GM23338 (cell line): ENCODE data around the gene LPGAT1. TPM values are rescaled to one million over a fixed set of nuclear protein-coding genes. Genes with fewer than 3 reads are reported as not detected.

ENCODE experiments used
- ATAC-seq: fragments of 200-7000 bp; cut with Tn5 transposase; 3 replicates; pipeline ENCODE4 v1.9.1; 2020
- DNase-seq: peaks from one replicate; pipeline ENCODE4 v3.0.0-alpha.2; 2015; ENCODE audit warnings: low spot score
- H2AFZ ChIP-seq: fragments of 200-600 bp; sonication (generic); 2 replicates; pipeline ENCODE4 v1.8.0; 2016; ENCODE audit warnings: antibody characterized with exemption, mild to moderate bottlenecking, moderate library complexity
- H3F3A ChIP-seq: fragments of 200-600 bp; sonication (generic); replicated peaks from 2 replicates; pipeline ENCODE4 v1.8.0; 2017; ENCODE audit warnings: antibody characterized with exemption, mixed run types, low read depth
- H3K27ac ChIP-seq: fragments of 200-600 bp; sonication (generic); 2 replicates; pipeline ENCODE4 v1.6.1; 2016; ENCODE audit warnings: low read depth
- H3K27me3 ChIP-seq: fragments of 200-600 bp; sonication (generic); 2 replicates; pipeline ENCODE4 v1.8.0; 2016; ENCODE audit warnings: mild to moderate bottlenecking, mixed run types, moderate library complexity; ENCODE audit not compliant: insufficient read depth
- H3K36me3 ChIP-seq: fragments of 200-600 bp; sonication (generic); 2 replicates; pipeline ENCODE4 v1.8.0; 2016; ENCODE audit warnings: mild to moderate bottlenecking; ENCODE audit not compliant: insufficient read depth
- H3K4me1 ChIP-seq: fragments of 200-600 bp; sonication (generic); 2 replicates; pipeline ENCODE4 v1.8.0; 2016; ENCODE audit warnings: mild to moderate bottlenecking, moderate library complexity; ENCODE audit not compliant: insufficient read depth
- H3K4me2 ChIP-seq: fragments of 200-600 bp; sonication (generic); 2 replicates; pipeline ENCODE4 v1.7.1; 2017; ENCODE audit warnings: mixed run types
- H3K4me3 ChIP-seq: fragments of 200-600 bp; sonication (generic); 2 replicates; pipeline ENCODE4 v1.6.1; 2016; ENCODE audit warnings: mixed run types
- H3K79me2 ChIP-seq: fragments of 200-600 bp; sonication (generic); replicated peaks from 2 replicates; pipeline ENCODE4 v1.8.0; 2017; ENCODE audit warnings: mild to moderate bottlenecking; ENCODE audit not compliant: insufficient read depth
- H3K9me2 ChIP-seq: fragments of 200-600 bp; sonication (generic); 2 replicates; pipeline ENCODE4 v1.8.0; 2017; ENCODE audit not compliant: insufficient read depth
- H4K20me1 ChIP-seq: fragments of 200-600 bp; sonication (generic); replicated peaks from 2 replicates; pipeline ENCODE4 v1.8.0; 2017; ENCODE audit warnings: mild to moderate bottlenecking; ENCODE audit not compliant: insufficient read depth
- H3K27ac Mint-ChIP-seq: 2 replicates; pipeline ENCODE4 v1.8.0; 2020; ENCODE audit warnings: inconsistent platforms, mild to moderate bottlenecking, moderate library complexity, mixed read lengths
- H3K27me3 Mint-ChIP-seq: 3 replicates; pipeline ENCODE4 v1.8.0; 2022; ENCODE audit warnings: low read depth, mild to moderate bottlenecking, moderate library complexity, mixed read lengths, inconsistent platforms; ENCODE audit not compliant: insufficient read depth, poor library complexity
- H3K36me3 Mint-ChIP-seq: 3 replicates; pipeline ENCODE4 v1.8.0; 2021; ENCODE audit warnings: low read depth, mild to moderate bottlenecking, inconsistent platforms, moderate library complexity, mixed read lengths
- H3K4me1 Mint-ChIP-seq: 3 replicates; pipeline ENCODE4 v1.8.0; 2020; ENCODE audit warnings: mild to moderate bottlenecking, inconsistent platforms, mixed read lengths
- H3K4me3 Mint-ChIP-seq: 3 replicates; pipeline ENCODE4 v1.8.0; 2021; ENCODE audit warnings: moderate library complexity, mild to moderate bottlenecking, inconsistent platforms, mixed read lengths
- H3K9me3 Mint-ChIP-seq: 3 replicates; pipeline ENCODE4 v1.8.0; 2020; ENCODE audit warnings: moderate library complexity, mild to moderate bottlenecking, inconsistent platforms, mixed read lengths
- CREB1 ChIP-seq: fragments of 250-450 bp; sonication (Bioruptor Pico); IDR thresholded peaks from 2 replicates; pipeline ENCODE4 v1.5.0; 2020; ENCODE audit warnings: low read depth, mild to moderate bottlenecking, moderate library complexity
- EZH2phosphoT487 ChIP-seq: fragments of 200-600 bp; sonication (generic); IDR thresholded peaks from one replicate; pipeline ENCODE4 v1.8.1; 2018; ENCODE audit warnings: antibody characterized with exemption; ENCODE audit not compliant: unreplicated experiment
- JUNB ChIP-seq: IDR thresholded peaks from one replicate; pipeline ENCODE4 v1.6.1; 2016; ENCODE audit warnings: antibody characterized with exemption; ENCODE audit not compliant: unreplicated experiment
- POLR2AphosphoS5 ChIP-seq: IDR thresholded peaks from 2 replicates; pipeline ENCODE4 v1.6.1; 2016; ENCODE audit warnings: antibody characterized with exemption, low read depth
- STAT1 ChIP-seq: IDR thresholded peaks from one replicate; pipeline ENCODE4 v1.6.1; 2016; ENCODE audit warnings: antibody characterized with exemption; ENCODE audit not compliant: unreplicated experiment
- polyA plus RNA-seq: library from polyadenylated mRNA; unstranded; fragments of >200 nt; fragmentation: Nextera tagmentation; extraction: Ambion mirVana; gene quantifications from 2 replicates; pipeline ENCODE4 v1.2.1, GENCODE V29; 2016
- total RNA-seq: library from RNA; depleted of rRNA; stranded (reverse); fragments of >200 nt; shearing (Covaris generic); gene quantifications from 2 replicates; pipeline ENCODE4 v1.2.3, GENCODE V29; 2014
- TF ChIP-seq, protein P1 (sequence below): IDR thresholded peaks from one replicate; pipeline ENCODE4 v1.6.1; 2018; ENCODE audit warnings: antibody characterized with exemption; ENCODE audit not compliant: unreplicated experiment
- TF ChIP-seq, protein P2 (sequence below): IDR thresholded peaks from 2 replicates; pipeline ENCODE4 v1.6.1; 2016; ENCODE audit warnings: antibody characterized with exemption
- TF ChIP-seq, protein P3 (sequence below): fragments of 250-450 bp; sonication (Bioruptor Pico); IDR thresholded peaks from 2 replicates; pipeline ENCODE4 v1.5.0; 2020; ENCODE audit warnings: mild to moderate bottlenecking, moderate library complexity

The LPGAT1 gene
- total and polyA plus RNA-seq, 2 experiments from 2014 or later = 3.3 to 16.4 TPM

DNA sequence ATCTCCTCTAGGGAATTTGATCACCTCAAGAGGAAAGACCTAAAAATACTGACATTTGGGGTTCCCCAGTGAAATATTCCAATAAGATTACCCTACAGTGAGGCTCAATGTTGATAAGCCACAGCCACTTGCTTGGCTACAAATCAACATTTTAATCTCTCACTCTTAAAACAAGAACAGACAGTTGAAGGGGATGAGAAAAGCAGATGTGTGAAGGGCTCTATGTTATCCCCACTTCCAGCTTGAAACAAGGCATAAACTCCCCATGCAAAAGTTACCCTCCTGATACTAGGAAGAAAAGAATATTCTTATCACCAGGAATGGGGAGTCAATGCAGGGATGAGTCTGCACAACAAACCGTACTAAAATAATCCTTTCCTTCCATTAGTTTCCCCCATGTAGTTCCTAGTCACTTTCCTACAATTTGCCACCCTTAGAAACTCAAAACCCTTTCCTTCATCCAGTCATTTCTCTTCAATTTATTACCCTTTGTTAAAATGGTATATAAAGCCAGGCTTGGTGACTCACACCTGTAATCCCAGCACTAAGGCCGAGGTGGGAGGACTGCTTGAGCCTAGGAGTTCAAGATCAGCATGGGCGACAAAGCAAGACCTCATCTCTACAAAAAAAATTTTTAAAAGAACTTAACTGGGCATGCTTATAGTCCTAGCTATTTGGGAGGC is 29.5 kb downstream of the LPGAT1 start:
- Histone ChIP-seq H4K20me1 (no peaks in the 10 kb centered on the region), H3K4me2 (no peak overlapping the region), H3K36me3 (no peaks in the 10 kb centered on the region; the same call in 1 of the 2 replicates), H3K27ac (no peak overlapping the region), H2AFZ (no peak overlapping the region), H3K79me2 (no peaks in the 10 kb centered on the region), H3K4me3 (no peak overlapping the region), H3K4me1 (peaks cover 3% of the 10 kb centered on the region; the same call in 1 of the 2 replicates), H3K9me2 (0 out of 2 replicates have a peak, but pooled peaks cover 3% of the 10 kb centered on the region), H3K27me3 (no peaks in the 10 kb centered on the region), H3F3A (no peaks in the 10 kb centered on the region)
- Mint-ChIP-seq H3K4me1 (peaks cover 2% of the 10 kb centered on the region; the same call in 2 of the 3 replicates), H3K36me3 (peaks cover 23% of the 10 kb centered on the region), H3K9me3 (peaks cover 14% of the 10 kb centered on the region; the same call in 2 of the 3 replicates), H3K27ac (no peak overlapping the region), H3K4me3 (no peak overlapping the region), H3K27me3 (peaks cover 2% of the 10 kb centered on the region)
- ATAC-seq = no peak
- TF ChIP-seq POLR2AphosphoS5 (no peak), JUNB (no peak), STAT1 (no peak)
- DNase-seq = no peak

DNA sequence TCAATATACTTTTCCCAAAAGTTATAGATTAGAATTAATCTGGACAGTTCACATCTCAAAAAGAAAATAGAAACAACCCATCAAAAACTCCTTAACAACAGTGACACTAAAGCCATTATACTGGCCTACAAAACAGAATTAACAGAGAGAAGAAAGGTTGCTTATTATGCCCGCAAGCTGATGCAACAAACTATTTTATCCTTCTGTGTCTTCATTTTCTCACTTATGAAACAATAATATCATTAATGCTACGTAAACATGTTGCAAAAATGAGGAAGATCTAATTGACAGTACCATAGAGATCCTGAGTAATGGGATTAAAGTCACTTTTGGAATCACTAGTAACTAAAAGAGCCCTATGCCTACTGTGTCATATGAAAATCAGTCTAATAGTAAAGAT is 32.6 kb downstream of the LPGAT1 start:
- peaks cover 9% of the 10 kb centered on the region; the same call in 2 of the 3 replicates for H3K9me3 Mint-ChIP-seq
- 0 out of 2 replicates have a peak, but pooled peaks cover 3% of the 10 kb centered on the region for H3K9me2 ChIP-seq
- H3K27me3 ChIP-seq = no peaks in the 10 kb centered on the region
- H3K79me2 ChIP-seq = no peaks in the 10 kb centered on the region
- H3K27ac ChIP-seq = no peak overlapping the region
- H3K36me3 ChIP-seq = no peaks in the 10 kb centered on the region; the same call in 1 of the 2 replicates
- peaks cover 13% of the 10 kb centered on the region for H3K36me3 Mint-ChIP-seq
- H3K27ac Mint-ChIP-seq = no peak overlapping the region
- H3K4me1 Mint-ChIP-seq = peaks cover 2% of the 10 kb centered on the region; the same call in 2 of the 3 replicates
- no peak overlapping the region for H3K4me3 ChIP-seq
- H3F3A ChIP-seq = no peaks in the 10 kb centered on the region
- H4K20me1 ChIP-seq = no peaks in the 10 kb centered on the region
- ATAC-seq (no peak), DNase-seq (no peak)
- H3K27me3 Mint-ChIP-seq = peaks cover 2% of the 10 kb centered on the region
- no peak overlapping the region for H3K4me2 ChIP-seq
- H2AFZ ChIP-seq = no peak overlapping the region
- H3K4me3 Mint-ChIP-seq = no peak overlapping the region
- H3K4me1 ChIP-seq = peaks cover 3% of the 10 kb centered on the region; the same call in 1 of the 2 replicates
- TF ChIP-seq CREB1 (CRISPR knock-in tag) (no peak), JUNB (no peak), POLR2AphosphoS5 (no peak), STAT1 (no peak), EZH2phosphoT487 (no peak)
- TF ChIP-seq, protein P1, sequence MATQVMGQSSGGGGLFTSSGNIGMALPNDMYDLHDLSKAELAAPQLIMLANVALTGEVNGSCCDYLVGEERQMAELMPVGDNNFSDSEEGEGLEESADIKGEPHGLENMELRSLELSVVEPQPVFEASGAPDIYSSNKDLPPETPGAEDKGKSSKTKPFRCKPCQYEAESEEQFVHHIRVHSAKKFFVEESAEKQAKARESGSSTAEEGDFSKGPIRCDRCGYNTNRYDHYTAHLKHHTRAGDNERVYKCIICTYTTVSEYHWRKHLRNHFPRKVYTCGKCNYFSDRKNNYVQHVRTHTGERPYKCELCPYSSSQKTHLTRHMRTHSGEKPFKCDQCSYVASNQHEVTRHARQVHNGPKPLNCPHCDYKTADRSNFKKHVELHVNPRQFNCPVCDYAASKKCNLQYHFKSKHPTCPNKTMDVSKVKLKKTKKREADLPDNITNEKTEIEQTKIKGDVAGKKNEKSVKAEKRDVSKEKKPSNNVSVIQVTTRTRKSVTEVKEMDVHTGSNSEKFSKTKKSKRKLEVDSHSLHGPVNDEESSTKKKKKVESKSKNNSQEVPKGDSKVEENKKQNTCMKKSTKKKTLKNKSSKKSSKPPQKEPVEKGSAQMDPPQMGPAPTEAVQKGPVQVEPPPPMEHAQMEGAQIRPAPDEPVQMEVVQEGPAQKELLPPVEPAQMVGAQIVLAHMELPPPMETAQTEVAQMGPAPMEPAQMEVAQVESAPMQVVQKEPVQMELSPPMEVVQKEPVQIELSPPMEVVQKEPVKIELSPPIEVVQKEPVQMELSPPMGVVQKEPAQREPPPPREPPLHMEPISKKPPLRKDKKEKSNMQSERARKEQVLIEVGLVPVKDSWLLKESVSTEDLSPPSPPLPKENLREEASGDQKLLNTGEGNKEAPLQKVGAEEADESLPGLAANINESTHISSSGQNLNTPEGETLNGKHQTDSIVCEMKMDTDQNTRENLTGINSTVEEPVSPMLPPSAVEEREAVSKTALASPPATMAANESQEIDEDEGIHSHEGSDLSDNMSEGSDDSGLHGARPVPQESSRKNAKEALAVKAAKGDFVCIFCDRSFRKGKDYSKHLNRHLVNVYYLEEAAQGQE = no peak
- TF ChIP-seq, protein P2, sequence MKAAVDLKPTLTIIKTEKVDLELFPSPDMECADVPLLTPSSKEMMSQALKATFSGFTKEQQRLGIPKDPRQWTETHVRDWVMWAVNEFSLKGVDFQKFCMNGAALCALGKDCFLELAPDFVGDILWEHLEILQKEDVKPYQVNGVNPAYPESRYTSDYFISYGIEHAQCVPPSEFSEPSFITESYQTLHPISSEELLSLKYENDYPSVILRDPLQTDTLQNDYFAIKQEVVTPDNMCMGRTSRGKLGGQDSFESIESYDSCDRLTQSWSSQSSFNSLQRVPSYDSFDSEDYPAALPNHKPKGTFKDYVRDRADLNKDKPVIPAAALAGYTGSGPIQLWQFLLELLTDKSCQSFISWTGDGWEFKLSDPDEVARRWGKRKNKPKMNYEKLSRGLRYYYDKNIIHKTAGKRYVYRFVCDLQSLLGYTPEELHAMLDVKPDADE = no peak
- TF ChIP-seq, protein P3, sequence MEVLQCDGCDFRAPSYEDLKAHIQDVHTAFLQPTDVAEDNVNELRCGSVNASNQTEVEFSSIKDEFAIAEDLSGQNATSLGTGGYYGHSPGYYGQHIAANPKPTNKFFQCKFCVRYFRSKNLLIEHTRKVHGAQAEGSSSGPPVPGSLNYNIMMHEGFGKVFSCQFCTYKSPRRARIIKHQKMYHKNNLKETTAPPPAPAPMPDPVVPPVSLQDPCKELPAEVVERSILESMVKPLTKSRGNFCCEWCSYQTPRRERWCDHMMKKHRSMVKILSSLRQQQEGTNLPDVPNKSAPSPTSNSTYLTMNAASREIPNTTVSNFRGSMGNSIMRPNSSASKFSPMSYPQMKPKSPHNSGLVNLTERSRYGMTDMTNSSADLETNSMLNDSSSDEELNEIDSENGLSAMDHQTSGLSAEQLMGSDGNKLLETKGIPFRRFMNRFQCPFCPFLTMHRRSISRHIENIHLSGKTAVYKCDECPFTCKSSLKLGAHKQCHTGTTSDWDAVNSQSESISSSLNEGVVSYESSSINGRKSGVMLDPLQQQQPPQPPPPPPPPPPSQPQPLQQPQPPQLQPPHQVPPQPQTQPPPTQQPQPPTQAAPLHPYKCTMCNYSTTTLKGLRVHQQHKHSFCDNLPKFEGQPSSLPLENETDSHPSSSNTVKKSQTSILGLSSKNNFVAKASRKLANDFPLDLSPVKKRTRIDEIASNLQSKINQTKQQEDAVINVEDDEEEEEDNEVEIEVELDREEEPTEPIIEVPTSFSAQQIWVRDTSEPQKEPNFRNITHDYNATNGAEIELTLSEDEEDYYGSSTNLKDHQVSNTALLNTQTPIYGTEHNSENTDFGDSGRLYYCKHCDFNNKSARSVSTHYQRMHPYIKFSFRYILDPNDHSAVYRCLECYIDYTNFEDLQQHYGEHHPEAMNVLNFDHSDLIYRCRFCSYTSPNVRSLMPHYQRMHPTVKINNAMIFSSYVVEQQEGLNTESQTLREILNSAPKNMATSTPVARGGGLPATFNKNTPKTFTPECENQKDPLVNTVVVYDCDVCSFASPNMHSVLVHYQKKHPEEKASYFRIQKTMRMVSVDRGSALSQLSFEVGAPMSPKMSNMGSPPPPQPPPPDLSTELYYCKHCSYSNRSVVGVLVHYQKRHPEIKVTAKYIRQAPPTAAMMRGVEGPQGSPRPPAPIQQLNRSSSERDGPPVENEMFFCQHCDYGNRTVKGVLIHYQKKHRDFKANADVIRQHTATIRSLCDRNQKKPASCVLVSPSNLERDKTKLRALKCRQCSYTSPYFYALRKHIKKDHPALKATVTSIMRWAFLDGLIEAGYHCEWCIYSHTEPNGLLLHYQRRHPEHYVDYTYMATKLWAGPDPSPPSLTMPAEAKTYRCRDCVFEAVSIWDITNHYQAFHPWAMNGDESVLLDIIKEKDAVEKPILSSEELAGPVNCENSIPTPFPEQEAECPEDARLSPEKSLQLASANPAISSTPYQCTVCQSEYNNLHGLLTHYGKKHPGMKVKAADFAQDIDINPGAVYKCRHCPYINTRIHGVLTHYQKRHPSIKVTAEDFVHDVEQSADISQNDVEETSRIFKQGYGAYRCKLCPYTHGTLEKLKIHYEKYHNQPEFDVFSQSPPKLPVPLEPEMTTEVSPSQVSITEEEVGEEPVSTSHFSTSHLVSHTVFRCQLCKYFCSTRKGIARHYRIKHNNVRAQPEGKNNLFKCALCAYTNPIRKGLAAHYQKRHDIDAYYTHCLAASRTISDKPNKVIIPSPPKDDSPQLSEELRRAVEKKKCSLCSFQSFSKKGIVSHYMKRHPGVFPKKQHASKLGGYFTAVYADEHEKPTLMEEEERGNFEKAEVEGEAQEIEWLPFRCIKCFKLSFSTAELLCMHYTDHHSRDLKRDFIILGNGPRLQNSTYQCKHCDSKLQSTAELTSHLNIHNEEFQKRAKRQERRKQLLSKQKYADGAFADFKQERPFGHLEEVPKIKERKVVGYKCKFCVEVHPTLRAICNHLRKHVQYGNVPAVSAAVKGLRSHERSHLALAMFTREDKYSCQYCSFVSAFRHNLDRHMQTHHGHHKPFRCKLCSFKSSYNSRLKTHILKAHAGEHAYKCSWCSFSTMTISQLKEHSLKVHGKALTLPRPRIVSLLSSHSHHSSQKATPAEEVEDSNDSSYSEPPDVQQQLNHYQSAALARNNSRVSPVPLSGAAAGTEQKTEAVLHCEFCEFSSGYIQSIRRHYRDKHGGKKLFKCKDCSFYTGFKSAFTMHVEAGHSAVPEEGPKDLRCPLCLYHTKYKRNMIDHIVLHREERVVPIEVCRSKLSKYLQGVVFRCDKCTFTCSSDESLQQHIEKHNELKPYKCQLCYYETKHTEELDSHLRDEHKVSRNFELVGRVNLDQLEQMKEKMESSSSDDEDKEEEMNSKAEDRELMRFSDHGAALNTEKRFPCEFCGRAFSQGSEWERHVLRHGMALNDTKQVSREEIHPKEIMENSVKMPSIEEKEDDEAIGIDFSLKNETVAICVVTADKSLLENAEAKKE (CRISPR knock-in tag) = no peak
